Gastrocnemius medialis (tissue), 4 donors: ENCODE data around the gene COL24A1. TPM values are rescaled to one million over a fixed set of nuclear protein-coding genes. Genes with fewer than 3 reads are reported as not detected.
A peak's percentile ranks its signal among the peaks of the same experiment; 100 is the strongest.

Experiments
- ATAC-seq, 2 donors: fragments of 150-250 bp; one replicate each; pipeline ENCODE4 v1.9.1; 2016
- DNase-seq, 2 donors: peaks; one replicate each; pipeline ENCODE4 v3.0.0-alpha.2; 2019
- H3K27ac ChIP-seq, 4 donors: fragments of 200-600 bp; sonication (generic); 1 replicate in 1 of 4; 2 replicates in 3 of 4; pipeline ENCODE4 v1.5.1; 2016 to 2018; ENCODE audit warnings: mild to moderate bottlenecking in 2 of 4, moderate library complexity in 1 of 4
- H3K27me3 ChIP-seq, 3 donors: fragments of 200-600 bp; sonication (generic) in 2 of 3; 1 replicate in 1 of 3; 2 replicates in 2 of 3; pipeline versions ENCODE4 v1.5.1 to v1.6.0; 2016 to 2019; ENCODE audit warnings: mild to moderate bottlenecking in 1 of 3, moderate library complexity in 1 of 3
- H3K36me3 ChIP-seq, 2 donors: fragments of 200-600 bp; sonication (generic) in 1 of 2; one replicate each; pipeline ENCODE4 v1.5.1; 2017 to 2018
- H3K4me1 ChIP-seq, 2 donors: fragments of 200-600 bp; sonication (generic) in 1 of 2; one replicate each; pipeline ENCODE4 v1.5.1; 2016 to 2017; ENCODE audit warnings: mild to moderate bottlenecking in 2 of 2
- H3K4me3 ChIP-seq, 4 donors: fragments of 200-600 bp; sonication (generic) in 3 of 4; 1 replicate in 1 of 4; 2 replicates in 3 of 4; pipeline ENCODE4 v1.5.1; 2016 to 2019; ENCODE audit warnings: mild to moderate bottlenecking in 2 of 4
- H3K9me3 ChIP-seq, 3 donors: fragments of 200-600 bp; sonication (generic) in 2 of 3; 1 replicate in 1 of 3; 2 replicates in 2 of 3; pipeline ENCODE4 v1.5.1; 2016 to 2019
- POLR2A ChIP-seq, 2 donors: fragments of 450-650 bp; IDR thresholded peaks; one replicate each; pipeline ENCODE4 v1.6.1; 2017; ENCODE audit warnings: antibody characterized with exemption in 2 of 2, mild to moderate bottlenecking in 2 of 2, moderate library complexity in 2 of 2
- in situ Hi-C, 4 donors: fragments of 200-750 bp; cut with MboI; loops; one replicate each; pipeline versions ENCODE4 v1.15.0 to v1.8.0; 2017; ENCODE audit warnings: low sequenced_read_pairs in 4 of 4
- intact Hi-C: fragments of 100-400 bp; cut with DNase I; formaldehyde crosslinking; loops from one replicate; pipeline ENCODE4 v1.15.1; 2023; ENCODE audit warnings: low total_unique reads
- total RNA-seq, 4 donors: library from RNA; depleted of rRNA; stranded (reverse); fragments of >200 nt; gene quantifications; one replicate each; pipeline versions ENCODE4 v1.1.0 to v1.2.3, GENCODE V29; 2016
- TF ChIP-seq, protein P1 (sequence below), 5 experiments: fragments of 450-650 bp in 3 of 5; fragments of 200-600 bp in 2 of 5; sonication (generic) in 2 of 5; IDR thresholded peaks in 4 of 5; conservative IDR thresholded peaks in 1 of 5; 1 replicate in 4 of 5; 2 replicates in 1 of 5; pipeline ENCODE4 v1.5.1; 2016 to 2019; ENCODE audit warnings: antibody characterized with exemption in 5 of 5, mild to moderate bottlenecking in 3 of 5, moderate library complexity in 3 of 5

Gene COL24A1
- total RNA-seq, 4 donors from 2014 or later = 0.09 to 0.36 TPM; not detected in 2

DNA sequence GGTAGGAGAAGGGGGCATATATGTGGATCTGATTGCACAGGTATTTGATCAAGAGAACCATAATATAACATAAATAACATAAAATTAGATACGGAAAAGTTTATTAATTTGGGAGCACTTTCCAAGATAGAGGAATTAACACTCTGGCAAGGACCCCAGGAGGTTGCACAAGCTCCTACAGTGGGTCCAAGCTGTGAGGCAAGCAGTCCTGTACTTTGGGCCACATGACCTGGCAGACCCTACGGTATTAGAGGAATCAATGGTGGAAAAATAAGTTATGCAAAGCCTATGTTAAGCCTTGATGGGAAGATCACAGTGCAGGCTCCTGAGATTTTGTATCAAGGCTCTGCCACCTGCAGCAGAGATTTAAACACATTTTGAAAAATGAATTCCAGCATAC, 220.1 kb downstream of the COL24A1 start:
- Histone ChIP-seq H3K4me1 (no peaks in the 10 kb centered on the region), H3K36me3 (no peaks in the 10 kb centered on the region), H3K4me3 (no peak overlapping the region), H3K27me3 (no peaks in the 10 kb centered on the region), H3K27ac (no peak overlapping the region), H3K9me3 (no peaks in the 10 kb centered on the region)
- no peak for TF ChIP-seq POLR2A (IDR thresholded peaks at IDR 0.05)
- TF ChIP-seq, protein P1, sequence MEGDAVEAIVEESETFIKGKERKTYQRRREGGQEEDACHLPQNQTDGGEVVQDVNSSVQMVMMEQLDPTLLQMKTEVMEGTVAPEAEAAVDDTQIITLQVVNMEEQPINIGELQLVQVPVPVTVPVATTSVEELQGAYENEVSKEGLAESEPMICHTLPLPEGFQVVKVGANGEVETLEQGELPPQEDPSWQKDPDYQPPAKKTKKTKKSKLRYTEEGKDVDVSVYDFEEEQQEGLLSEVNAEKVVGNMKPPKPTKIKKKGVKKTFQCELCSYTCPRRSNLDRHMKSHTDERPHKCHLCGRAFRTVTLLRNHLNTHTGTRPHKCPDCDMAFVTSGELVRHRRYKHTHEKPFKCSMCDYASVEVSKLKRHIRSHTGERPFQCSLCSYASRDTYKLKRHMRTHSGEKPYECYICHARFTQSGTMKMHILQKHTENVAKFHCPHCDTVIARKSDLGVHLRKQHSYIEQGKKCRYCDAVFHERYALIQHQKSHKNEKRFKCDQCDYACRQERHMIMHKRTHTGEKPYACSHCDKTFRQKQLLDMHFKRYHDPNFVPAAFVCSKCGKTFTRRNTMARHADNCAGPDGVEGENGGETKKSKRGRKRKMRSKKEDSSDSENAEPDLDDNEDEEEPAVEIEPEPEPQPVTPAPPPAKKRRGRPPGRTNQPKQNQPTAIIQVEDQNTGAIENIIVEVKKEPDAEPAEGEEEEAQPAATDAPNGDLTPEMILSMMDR (IDR thresholded peaks at IDR 0.05 in 4 of 5, conservative IDR thresholded peaks at IDR 0.05 in 1 of 5) = no peak
- ATAC-seq (no peak), DNase-seq (peak in 1 of 2 donors; percentile 12)
- intact Hi-C loops (no loop called here), in situ Hi-C loops (no loop called here)

DNA sequence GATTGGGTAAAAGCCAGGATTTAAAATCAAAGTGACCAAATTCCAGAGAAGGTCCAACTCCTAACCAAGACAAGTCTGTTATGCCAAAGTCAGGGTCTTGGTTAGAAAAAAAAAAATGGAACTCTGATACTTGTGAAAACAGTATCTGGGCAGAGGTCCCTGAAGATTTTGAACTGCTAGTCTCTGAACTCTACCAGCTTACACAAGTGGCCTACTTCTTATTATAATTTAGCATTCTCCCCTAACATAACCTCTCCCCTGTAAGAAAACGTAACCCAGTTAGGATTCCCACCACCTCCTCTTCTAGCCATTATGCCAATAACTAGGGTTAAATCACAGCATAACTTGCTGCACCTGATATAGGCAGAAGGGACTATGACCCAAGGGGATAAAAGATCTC, 220.5 kb downstream of the COL24A1 start:
- no peaks in the 10 kb centered on the region for H3K36me3 ChIP-seq
- no peaks in the 10 kb centered on the region for H3K9me3 ChIP-seq
- in situ Hi-C loops (no loop called here), intact Hi-C loops (no loop called here)
- H3K27ac ChIP-seq = no peak overlapping the region
- no peaks in the 10 kb centered on the region for H3K27me3 ChIP-seq
- no peak for ATAC-seq
- no peak for TF ChIP-seq POLR2A (IDR thresholded peaks at IDR 0.05)
- TF ChIP-seq, protein P1 (IDR thresholded peaks at IDR 0.05 in 4 of 5, conservative IDR thresholded peaks at IDR 0.05 in 1 of 5) = no peak
- no peak overlapping the region for H3K4me3 ChIP-seq
- DNase-seq = no peak
- H3K4me1 ChIP-seq = no peaks in the 10 kb centered on the region

DNA sequence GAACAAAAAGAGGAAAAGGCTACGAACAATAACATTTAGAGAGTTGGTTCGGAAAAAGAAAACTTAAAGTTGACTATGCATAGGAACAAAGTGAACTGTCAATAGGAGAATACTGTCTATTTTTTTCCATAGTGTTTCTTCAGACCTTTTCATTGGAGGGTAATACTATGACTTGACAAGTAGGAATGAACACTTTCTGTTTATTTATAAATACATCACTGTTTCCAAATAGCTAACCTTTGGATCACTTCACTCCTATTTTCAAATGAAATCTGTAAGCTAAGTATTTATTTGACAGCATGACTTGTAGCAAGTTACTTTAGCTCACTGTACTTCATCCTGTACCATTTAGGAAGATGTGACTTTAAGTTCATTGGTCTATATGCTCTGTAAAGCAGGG, 221.3 kb downstream of the COL24A1 start:
- H3K27ac ChIP-seq = no peak overlapping the region
- H3K36me3 ChIP-seq = no peaks in the 10 kb centered on the region
- no peaks in the 10 kb centered on the region for H3K27me3 ChIP-seq
- DNase-seq (no peak), ATAC-seq (no peak)
- no peak overlapping the region for H3K4me3 ChIP-seq
- in situ Hi-C loops = no loop called here
- no peaks in the 10 kb centered on the region for H3K4me1 ChIP-seq
- H3K9me3 ChIP-seq = no peaks in the 10 kb centered on the region
- intact Hi-C loops = no loop called here
- TF ChIP-seq, protein P1 (IDR thresholded peaks at IDR 0.05 in 4 of 5, conservative IDR thresholded peaks at IDR 0.05 in 1 of 5) = no peak
- no peak for TF ChIP-seq POLR2A (IDR thresholded peaks at IDR 0.05)

DNA sequence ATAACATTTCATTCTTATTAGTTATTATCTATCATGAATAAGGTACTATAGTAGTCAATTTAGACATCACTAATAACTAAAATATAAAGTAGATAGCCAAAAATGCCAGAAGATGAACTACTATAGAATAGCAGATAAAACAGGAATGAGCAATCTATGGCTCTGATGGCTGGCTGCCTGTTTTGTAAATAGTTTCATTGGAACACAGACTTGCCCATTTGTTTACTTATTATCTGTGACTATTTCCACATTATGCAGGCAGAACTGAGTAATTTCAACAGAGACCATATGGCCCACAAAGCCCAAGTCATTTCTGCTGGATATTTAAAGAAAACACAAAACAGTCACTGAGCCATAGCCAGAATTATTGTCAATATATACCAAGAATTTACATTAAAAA, 222.1 kb downstream of the COL24A1 start:
- no peaks in the 10 kb centered on the region for H3K27me3 ChIP-seq
- no peak for DNase-seq
- ATAC-seq = no peak
- H3K36me3 ChIP-seq = no peaks in the 10 kb centered on the region
- no peaks in the 10 kb centered on the region for H3K9me3 ChIP-seq
- H3K27ac ChIP-seq = no peak overlapping the region
- intact Hi-C loops = no loop called here
- in situ Hi-C loops = no loop called here
- no peaks in the 10 kb centered on the region for H3K4me1 ChIP-seq
- H3K4me3 ChIP-seq = no peak overlapping the region
- TF ChIP-seq, protein P1 (IDR thresholded peaks at IDR 0.05 in 4 of 5, conservative IDR thresholded peaks at IDR 0.05 in 1 of 5) = no peak
- TF ChIP-seq POLR2A (IDR thresholded peaks at IDR 0.05) = no peak

DNA sequence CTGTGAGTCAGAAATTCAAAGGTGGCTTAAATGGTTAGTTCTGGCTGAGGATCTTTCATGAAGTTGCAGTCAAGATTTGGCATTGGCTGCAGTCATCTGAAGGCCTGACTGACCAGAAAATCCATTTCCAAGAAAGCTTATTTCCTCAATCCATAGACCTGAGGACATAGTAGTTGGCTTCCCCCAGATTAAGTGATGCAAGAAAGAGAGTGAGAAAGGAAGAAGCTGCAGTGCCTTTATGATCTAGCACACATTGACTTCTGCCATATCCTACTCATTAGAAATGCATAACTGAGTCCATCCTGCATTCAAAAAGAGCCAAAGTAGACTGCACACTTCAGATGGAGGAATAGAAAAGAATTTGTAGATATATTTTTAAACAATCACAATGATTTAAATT, 222.6 kb downstream of the COL24A1 start:
- no peak for DNase-seq
- Histone ChIP-seq H3K4me1 (no peaks in the 10 kb centered on the region), H3K4me3 (no peak overlapping the region), H3K27me3 (no peaks in the 10 kb centered on the region), H3K27ac (no peak overlapping the region), H3K36me3 (no peaks in the 10 kb centered on the region), H3K9me3 (no peaks in the 10 kb centered on the region)
- ATAC-seq = no peak
- intact Hi-C loops (no loop called here), in situ Hi-C loops (no loop called here)
- TF ChIP-seq, protein P1 (IDR thresholded peaks at IDR 0.05 in 4 of 5, conservative IDR thresholded peaks at IDR 0.05 in 1 of 5) = no peak
- TF ChIP-seq POLR2A (IDR thresholded peaks at IDR 0.05) = no peak
